Ishikawa (cell line): ENCODE measurements around the gene UBE2L3.

Experiments used
- CEBPB ChIP-seq: IDR thresholded peaks from 2 replicates; pipeline ENCODE4 v1.6.1; 2012
- CREB1 ChIP-seq: IDR thresholded peaks from 2 replicates; pipeline ENCODE4 v1.6.1; 2012; ENCODE audit warnings: low read depth
- EGR1 ChIP-seq: IDR thresholded peaks from 2 replicates; pipeline ENCODE4 v1.6.1; 2012
- EP300 ChIP-seq: IDR thresholded peaks from 2 replicates; pipeline ENCODE4 v1.6.1; 2012; ENCODE audit warnings: borderline replicate concordance
- FOXM1 ChIP-seq: IDR thresholded peaks from 2 replicates; pipeline ENCODE4 v1.6.1; 2012; ENCODE audit warnings: low read depth, borderline replicate concordance
- NFIC ChIP-seq: IDR thresholded peaks from 2 replicates; pipeline ENCODE4 v1.6.1; 2012
- RAD21 ChIP-seq: IDR thresholded peaks from 2 replicates; pipeline ENCODE4 v1.6.1; 2012; ENCODE audit warnings: low read depth
- TAF1 ChIP-seq: IDR thresholded peaks from 2 replicates; pipeline ENCODE4 v1.6.1; 2012; ENCODE audit warnings: low read depth, mild to moderate bottlenecking
- TCF12 ChIP-seq: IDR thresholded peaks from 2 replicates; pipeline ENCODE4 v1.6.1; 2012; ENCODE audit warnings: low read depth
- TEAD4 ChIP-seq: IDR thresholded peaks from 2 replicates; pipeline ENCODE4 v1.6.1; 2012
- YY1 ChIP-seq: IDR thresholded peaks from 2 replicates; pipeline ENCODE4 v1.6.1; 2012; ENCODE audit warnings: low read depth
- TF ChIP-seq, protein P1 (sequence below): IDR thresholded peaks from 2 replicates; pipeline ENCODE4 v1.6.1; 2012; ENCODE audit warnings: low read depth, mild to moderate bottlenecking

DNA sequence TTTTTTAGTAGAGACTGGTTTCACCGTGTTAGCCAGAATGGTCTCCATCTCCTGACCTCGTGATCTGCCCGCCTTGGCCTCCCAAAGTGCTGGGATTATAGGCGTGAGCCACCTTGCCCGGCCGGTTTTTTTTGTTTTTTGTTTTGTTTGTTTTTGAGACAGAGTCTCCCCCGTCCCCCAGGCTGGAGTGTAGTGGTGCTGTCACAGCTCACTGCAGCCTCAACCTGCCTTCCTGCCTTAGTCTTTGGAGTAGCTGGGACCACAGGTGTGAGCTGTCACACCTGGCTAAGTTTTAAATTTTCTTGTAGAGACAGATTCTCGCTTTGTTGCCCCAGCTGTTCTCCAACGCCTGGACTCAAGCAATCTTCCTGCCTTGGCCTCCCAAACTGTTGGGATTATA, 101.5 kb downstream of the UBE2L3 start:
- no peak for TF ChIP-seq CREB1
- TF ChIP-seq EGR1: no peak
- TF ChIP-seq TAF1: no peak
- TF ChIP-seq, protein P1, sequence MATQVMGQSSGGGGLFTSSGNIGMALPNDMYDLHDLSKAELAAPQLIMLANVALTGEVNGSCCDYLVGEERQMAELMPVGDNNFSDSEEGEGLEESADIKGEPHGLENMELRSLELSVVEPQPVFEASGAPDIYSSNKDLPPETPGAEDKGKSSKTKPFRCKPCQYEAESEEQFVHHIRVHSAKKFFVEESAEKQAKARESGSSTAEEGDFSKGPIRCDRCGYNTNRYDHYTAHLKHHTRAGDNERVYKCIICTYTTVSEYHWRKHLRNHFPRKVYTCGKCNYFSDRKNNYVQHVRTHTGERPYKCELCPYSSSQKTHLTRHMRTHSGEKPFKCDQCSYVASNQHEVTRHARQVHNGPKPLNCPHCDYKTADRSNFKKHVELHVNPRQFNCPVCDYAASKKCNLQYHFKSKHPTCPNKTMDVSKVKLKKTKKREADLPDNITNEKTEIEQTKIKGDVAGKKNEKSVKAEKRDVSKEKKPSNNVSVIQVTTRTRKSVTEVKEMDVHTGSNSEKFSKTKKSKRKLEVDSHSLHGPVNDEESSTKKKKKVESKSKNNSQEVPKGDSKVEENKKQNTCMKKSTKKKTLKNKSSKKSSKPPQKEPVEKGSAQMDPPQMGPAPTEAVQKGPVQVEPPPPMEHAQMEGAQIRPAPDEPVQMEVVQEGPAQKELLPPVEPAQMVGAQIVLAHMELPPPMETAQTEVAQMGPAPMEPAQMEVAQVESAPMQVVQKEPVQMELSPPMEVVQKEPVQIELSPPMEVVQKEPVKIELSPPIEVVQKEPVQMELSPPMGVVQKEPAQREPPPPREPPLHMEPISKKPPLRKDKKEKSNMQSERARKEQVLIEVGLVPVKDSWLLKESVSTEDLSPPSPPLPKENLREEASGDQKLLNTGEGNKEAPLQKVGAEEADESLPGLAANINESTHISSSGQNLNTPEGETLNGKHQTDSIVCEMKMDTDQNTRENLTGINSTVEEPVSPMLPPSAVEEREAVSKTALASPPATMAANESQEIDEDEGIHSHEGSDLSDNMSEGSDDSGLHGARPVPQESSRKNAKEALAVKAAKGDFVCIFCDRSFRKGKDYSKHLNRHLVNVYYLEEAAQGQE: no peak
- TF ChIP-seq YY1: no peak
- TF ChIP-seq CEBPB: no peak
- TF ChIP-seq FOXM1: no peak
- no peak for TF ChIP-seq TEAD4
- no peak for TF ChIP-seq TCF12
- no peak for TF ChIP-seq EP300
- no peak for TF ChIP-seq RAD21
- no peak for TF ChIP-seq NFIC
